Heart left ventricle (tissue), 13 donors: ENCODE results near the gene PTGR2.

Source experiments
- CTCF ChIP-seq, 12 donors: fragments of 200-600 bp; sonication (generic) in 4 of 12; IDR thresholded peaks; one replicate each; pipeline versions ENCODE4 v1.5.0 to v1.8.0; 2018 to 2022; ENCODE audit warnings: antibody characterized with exemption in 12 of 12, mild to moderate bottlenecking in 5 of 12
- POLR2A ChIP-seq, 2 donors: fragments of 450-650 bp; IDR thresholded peaks; one replicate each; pipeline ENCODE4 v1.6.1; 2017; ENCODE audit warnings: antibody characterized with exemption in 2 of 2, mild to moderate bottlenecking in 2 of 2, moderate library complexity in 2 of 2
- donor health status: ischemic (EF 13 %, LVEDD 7.1; RV severe dilation, severe dysfunction).
- donor health status: DM: no; HTN: yes; CAD: no.
- donor health status: DM: no; HTN: no; CAD: no.
- donor health status: ischemic (EF 25% LVEDD 6.9; RV normal size, moderate dysfunction).
- donor health status: ischemic (EF 25% LVEDD 5.7; RV mildly dilated, moderate dysfunction).
- donor health status: ischemic (EF 35%, LVEDD 5.7; RV mildly dilated, moderate dysfunction).
- donor health status: nonischemic (EF 11% LVEDD 7.7; RV severe dilation, severe dysfunction).
- donor health status: DM: yes; HTN: yes; CAD: no.
- donor health status: PGD.
- donor health status: ischemic (EF 29% LVEDD 5.4; RV normal size, mild dysfunction).
- donor health status: nonischemic (EF 23%, LVEDD 6.1; RV moderate dilation, normal function).

- TF ChIP-seq CTCF (IDR thresholded peaks at IDR 0.05): no peak
- no peak for TF ChIP-seq POLR2A (IDR thresholded peaks at IDR 0.05)
Observed at GRCh38 chr14:73887694-73888459, 36.2 kb downstream of the PTGR2 start.
